GM23338 (cell line): ENCODE results near the gene VSIG4. TPM values are rescaled to one million over a fixed set of nuclear protein-coding genes. Genes with fewer than 3 reads are reported as not detected.

ENCODE experiments used
- ATAC-seq: fragments of 200-7000 bp; cut with Tn5 transposase; 3 replicates; pipeline ENCODE4 v1.9.1; 2020
- DNase-seq: peaks from one replicate; pipeline ENCODE4 v3.0.0-alpha.2; 2015; ENCODE audit warnings: low spot score
- H2AFZ ChIP-seq: fragments of 200-600 bp; sonication (generic); 2 replicates; pipeline ENCODE4 v1.8.0; 2016; ENCODE audit warnings: antibody characterized with exemption, mild to moderate bottlenecking, moderate library complexity
- H3F3A ChIP-seq: fragments of 200-600 bp; sonication (generic); replicated peaks from 2 replicates; pipeline ENCODE4 v1.8.0; 2017; ENCODE audit warnings: antibody characterized with exemption, mixed run types, low read depth
- H3K27ac ChIP-seq: fragments of 200-600 bp; sonication (generic); 2 replicates; pipeline ENCODE4 v1.6.1; 2016; ENCODE audit warnings: low read depth
- H3K27me3 ChIP-seq: fragments of 200-600 bp; sonication (generic); 2 replicates; pipeline ENCODE4 v1.8.0; 2016; ENCODE audit warnings: mild to moderate bottlenecking, mixed run types, moderate library complexity; ENCODE audit not compliant: insufficient read depth
- H3K36me3 ChIP-seq: fragments of 200-600 bp; sonication (generic); 2 replicates; pipeline ENCODE4 v1.8.0; 2016; ENCODE audit warnings: mild to moderate bottlenecking; ENCODE audit not compliant: insufficient read depth
- H3K4me1 ChIP-seq: fragments of 200-600 bp; sonication (generic); 2 replicates; pipeline ENCODE4 v1.8.0; 2016; ENCODE audit warnings: mild to moderate bottlenecking, moderate library complexity; ENCODE audit not compliant: insufficient read depth
- H3K4me2 ChIP-seq: fragments of 200-600 bp; sonication (generic); 2 replicates; pipeline ENCODE4 v1.7.1; 2017; ENCODE audit warnings: mixed run types
- H3K4me3 ChIP-seq: fragments of 200-600 bp; sonication (generic); 2 replicates; pipeline ENCODE4 v1.6.1; 2016; ENCODE audit warnings: mixed run types
- H3K79me2 ChIP-seq: fragments of 200-600 bp; sonication (generic); replicated peaks from 2 replicates; pipeline ENCODE4 v1.8.0; 2017; ENCODE audit warnings: mild to moderate bottlenecking; ENCODE audit not compliant: insufficient read depth
- H3K9me2 ChIP-seq: fragments of 200-600 bp; sonication (generic); 2 replicates; pipeline ENCODE4 v1.8.0; 2017; ENCODE audit not compliant: insufficient read depth
- H4K20me1 ChIP-seq: fragments of 200-600 bp; sonication (generic); replicated peaks from 2 replicates; pipeline ENCODE4 v1.8.0; 2017; ENCODE audit warnings: mild to moderate bottlenecking; ENCODE audit not compliant: insufficient read depth
- H3K27ac Mint-ChIP-seq: 2 replicates; pipeline ENCODE4 v1.8.0; 2020; ENCODE audit warnings: inconsistent platforms, mild to moderate bottlenecking, moderate library complexity, mixed read lengths
- H3K27me3 Mint-ChIP-seq: 3 replicates; pipeline ENCODE4 v1.8.0; 2022; ENCODE audit warnings: low read depth, mild to moderate bottlenecking, moderate library complexity, mixed read lengths, inconsistent platforms; ENCODE audit not compliant: insufficient read depth, poor library complexity
- H3K36me3 Mint-ChIP-seq: 3 replicates; pipeline ENCODE4 v1.8.0; 2021; ENCODE audit warnings: low read depth, mild to moderate bottlenecking, inconsistent platforms, moderate library complexity, mixed read lengths
- H3K4me1 Mint-ChIP-seq: 3 replicates; pipeline ENCODE4 v1.8.0; 2020; ENCODE audit warnings: mild to moderate bottlenecking, inconsistent platforms, mixed read lengths
- H3K4me3 Mint-ChIP-seq: 3 replicates; pipeline ENCODE4 v1.8.0; 2021; ENCODE audit warnings: moderate library complexity, mild to moderate bottlenecking, inconsistent platforms, mixed read lengths
- H3K9me3 Mint-ChIP-seq: 3 replicates; pipeline ENCODE4 v1.8.0; 2020; ENCODE audit warnings: moderate library complexity, mild to moderate bottlenecking, inconsistent platforms, mixed read lengths
- CREB1 ChIP-seq: fragments of 250-450 bp; sonication (Bioruptor Pico); IDR thresholded peaks from 2 replicates; pipeline ENCODE4 v1.5.0; 2020; ENCODE audit warnings: low read depth, mild to moderate bottlenecking, moderate library complexity
- EZH2phosphoT487 ChIP-seq: fragments of 200-600 bp; sonication (generic); IDR thresholded peaks from one replicate; pipeline ENCODE4 v1.8.1; 2018; ENCODE audit warnings: antibody characterized with exemption; ENCODE audit not compliant: unreplicated experiment
- NANOG ChIP-seq: IDR thresholded peaks from 2 replicates; pipeline ENCODE4 v1.6.1; 2016; ENCODE audit warnings: antibody characterized with exemption, borderline replicate concordance
- POLR2AphosphoS5 ChIP-seq: IDR thresholded peaks from 2 replicates; pipeline ENCODE4 v1.6.1; 2016; ENCODE audit warnings: antibody characterized with exemption, low read depth
- ZNF114 ChIP-seq: fragments of 250-450 bp; sonication (Bioruptor Pico); IDR thresholded peaks from 2 replicates; pipeline ENCODE4 v1.5.0; 2020; ENCODE audit warnings: mild to moderate bottlenecking, moderate library complexity
- ZNF331 ChIP-seq: fragments of 250-450 bp; sonication (Bioruptor Pico); IDR thresholded peaks from 2 replicates; pipeline ENCODE4 v1.5.0; 2020; ENCODE audit warnings: low read depth, mild to moderate bottlenecking, moderate library complexity
- polyA plus RNA-seq: library from polyadenylated mRNA; unstranded; fragments of >200 nt; fragmentation: Nextera tagmentation; extraction: Ambion mirVana; gene quantifications from 2 replicates; pipeline ENCODE4 v1.2.1, GENCODE V29; 2016
- total RNA-seq: library from RNA; depleted of rRNA; stranded (reverse); fragments of >200 nt; shearing (Covaris generic); gene quantifications from 2 replicates; pipeline ENCODE4 v1.2.3, GENCODE V29; 2014
- TF ChIP-seq, protein P1 (sequence below): fragments of 250-450 bp; sonication (Bioruptor Pico); IDR thresholded peaks from 2 replicates; pipeline ENCODE4 v1.5.0; 2020; ENCODE audit warnings: mild to moderate bottlenecking, moderate library complexity
- TF ChIP-seq, protein P2 (sequence below): IDR thresholded peaks from one replicate; pipeline ENCODE4 v1.6.1; 2018; ENCODE audit warnings: antibody characterized with exemption; ENCODE audit not compliant: unreplicated experiment
- TF ChIP-seq, protein P3 (sequence below), 2 experiments: fragments of 200-600 bp in 1 of 2; sonication (generic) in 1 of 2; conservative IDR thresholded peaks; 2 replicates each; pipeline versions ENCODE4 v1.5.1 to v1.6.1; 2016 to 2017; ENCODE audit warnings: antibody characterized with exemption in 2 of 2, low read depth in 2 of 2, mild to moderate bottlenecking in 2 of 2, moderate library complexity in 1 of 2
- TF ChIP-seq, protein P4 (sequence below): IDR thresholded peaks from 2 replicates; pipeline ENCODE4 v1.6.1; 2016; ENCODE audit warnings: antibody characterized with exemption

Gene VSIG4
- total and polyA plus RNA-seq, 2 experiments from 2014 or later: not detected

DNA sequence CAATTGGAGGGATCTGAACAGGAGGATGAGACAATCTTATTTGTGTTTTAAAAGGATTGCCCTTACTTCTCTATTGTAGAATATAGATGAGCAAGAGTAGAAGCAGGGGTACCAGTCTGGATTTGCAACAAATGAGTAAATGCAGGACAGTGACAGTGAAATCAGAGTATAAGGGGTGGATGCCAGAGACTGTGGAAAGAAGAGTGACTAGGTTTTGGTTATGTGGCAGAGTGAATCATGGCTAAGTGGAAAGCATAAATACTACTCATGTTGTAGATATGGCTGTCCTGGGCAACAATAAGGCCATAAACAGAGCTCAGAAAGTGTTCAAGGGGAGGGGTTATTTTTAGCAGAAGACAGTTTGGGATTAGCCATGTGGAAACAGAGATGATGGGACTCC is 6.0 kb upstream of the VSIG4 start:
- Mint-ChIP-seq H3K36me3 (no peaks in the 10 kb centered on the region), H3K9me3 (no peaks in the 10 kb centered on the region; the same call in 2 of the 3 replicates), H3K27me3 (peaks cover 2% of the 10 kb centered on the region), H3K4me3 (no peak overlapping the region), H3K27ac (no peak overlapping the region), H3K4me1 (no peaks in the 10 kb centered on the region)
- no peaks in the 10 kb centered on the region for H4K20me1 ChIP-seq
- H3K4me2 ChIP-seq: no peak overlapping the region
- H3K27ac ChIP-seq: no peak overlapping the region
- H3K9me2 ChIP-seq: no peaks in the 10 kb centered on the region
- no peak for ATAC-seq
- no peak for TF ChIP-seq EZH2phosphoT487
- TF ChIP-seq CREB1 (CRISPR knock-in tag): no peak
- no peak for TF ChIP-seq ZNF331 (CRISPR knock-in tag)
- TF ChIP-seq, protein P1, sequence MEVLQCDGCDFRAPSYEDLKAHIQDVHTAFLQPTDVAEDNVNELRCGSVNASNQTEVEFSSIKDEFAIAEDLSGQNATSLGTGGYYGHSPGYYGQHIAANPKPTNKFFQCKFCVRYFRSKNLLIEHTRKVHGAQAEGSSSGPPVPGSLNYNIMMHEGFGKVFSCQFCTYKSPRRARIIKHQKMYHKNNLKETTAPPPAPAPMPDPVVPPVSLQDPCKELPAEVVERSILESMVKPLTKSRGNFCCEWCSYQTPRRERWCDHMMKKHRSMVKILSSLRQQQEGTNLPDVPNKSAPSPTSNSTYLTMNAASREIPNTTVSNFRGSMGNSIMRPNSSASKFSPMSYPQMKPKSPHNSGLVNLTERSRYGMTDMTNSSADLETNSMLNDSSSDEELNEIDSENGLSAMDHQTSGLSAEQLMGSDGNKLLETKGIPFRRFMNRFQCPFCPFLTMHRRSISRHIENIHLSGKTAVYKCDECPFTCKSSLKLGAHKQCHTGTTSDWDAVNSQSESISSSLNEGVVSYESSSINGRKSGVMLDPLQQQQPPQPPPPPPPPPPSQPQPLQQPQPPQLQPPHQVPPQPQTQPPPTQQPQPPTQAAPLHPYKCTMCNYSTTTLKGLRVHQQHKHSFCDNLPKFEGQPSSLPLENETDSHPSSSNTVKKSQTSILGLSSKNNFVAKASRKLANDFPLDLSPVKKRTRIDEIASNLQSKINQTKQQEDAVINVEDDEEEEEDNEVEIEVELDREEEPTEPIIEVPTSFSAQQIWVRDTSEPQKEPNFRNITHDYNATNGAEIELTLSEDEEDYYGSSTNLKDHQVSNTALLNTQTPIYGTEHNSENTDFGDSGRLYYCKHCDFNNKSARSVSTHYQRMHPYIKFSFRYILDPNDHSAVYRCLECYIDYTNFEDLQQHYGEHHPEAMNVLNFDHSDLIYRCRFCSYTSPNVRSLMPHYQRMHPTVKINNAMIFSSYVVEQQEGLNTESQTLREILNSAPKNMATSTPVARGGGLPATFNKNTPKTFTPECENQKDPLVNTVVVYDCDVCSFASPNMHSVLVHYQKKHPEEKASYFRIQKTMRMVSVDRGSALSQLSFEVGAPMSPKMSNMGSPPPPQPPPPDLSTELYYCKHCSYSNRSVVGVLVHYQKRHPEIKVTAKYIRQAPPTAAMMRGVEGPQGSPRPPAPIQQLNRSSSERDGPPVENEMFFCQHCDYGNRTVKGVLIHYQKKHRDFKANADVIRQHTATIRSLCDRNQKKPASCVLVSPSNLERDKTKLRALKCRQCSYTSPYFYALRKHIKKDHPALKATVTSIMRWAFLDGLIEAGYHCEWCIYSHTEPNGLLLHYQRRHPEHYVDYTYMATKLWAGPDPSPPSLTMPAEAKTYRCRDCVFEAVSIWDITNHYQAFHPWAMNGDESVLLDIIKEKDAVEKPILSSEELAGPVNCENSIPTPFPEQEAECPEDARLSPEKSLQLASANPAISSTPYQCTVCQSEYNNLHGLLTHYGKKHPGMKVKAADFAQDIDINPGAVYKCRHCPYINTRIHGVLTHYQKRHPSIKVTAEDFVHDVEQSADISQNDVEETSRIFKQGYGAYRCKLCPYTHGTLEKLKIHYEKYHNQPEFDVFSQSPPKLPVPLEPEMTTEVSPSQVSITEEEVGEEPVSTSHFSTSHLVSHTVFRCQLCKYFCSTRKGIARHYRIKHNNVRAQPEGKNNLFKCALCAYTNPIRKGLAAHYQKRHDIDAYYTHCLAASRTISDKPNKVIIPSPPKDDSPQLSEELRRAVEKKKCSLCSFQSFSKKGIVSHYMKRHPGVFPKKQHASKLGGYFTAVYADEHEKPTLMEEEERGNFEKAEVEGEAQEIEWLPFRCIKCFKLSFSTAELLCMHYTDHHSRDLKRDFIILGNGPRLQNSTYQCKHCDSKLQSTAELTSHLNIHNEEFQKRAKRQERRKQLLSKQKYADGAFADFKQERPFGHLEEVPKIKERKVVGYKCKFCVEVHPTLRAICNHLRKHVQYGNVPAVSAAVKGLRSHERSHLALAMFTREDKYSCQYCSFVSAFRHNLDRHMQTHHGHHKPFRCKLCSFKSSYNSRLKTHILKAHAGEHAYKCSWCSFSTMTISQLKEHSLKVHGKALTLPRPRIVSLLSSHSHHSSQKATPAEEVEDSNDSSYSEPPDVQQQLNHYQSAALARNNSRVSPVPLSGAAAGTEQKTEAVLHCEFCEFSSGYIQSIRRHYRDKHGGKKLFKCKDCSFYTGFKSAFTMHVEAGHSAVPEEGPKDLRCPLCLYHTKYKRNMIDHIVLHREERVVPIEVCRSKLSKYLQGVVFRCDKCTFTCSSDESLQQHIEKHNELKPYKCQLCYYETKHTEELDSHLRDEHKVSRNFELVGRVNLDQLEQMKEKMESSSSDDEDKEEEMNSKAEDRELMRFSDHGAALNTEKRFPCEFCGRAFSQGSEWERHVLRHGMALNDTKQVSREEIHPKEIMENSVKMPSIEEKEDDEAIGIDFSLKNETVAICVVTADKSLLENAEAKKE (CRISPR knock-in tag): no peak
- no peak for TF ChIP-seq ZNF114 (CRISPR knock-in tag)
- TF ChIP-seq, protein P2, sequence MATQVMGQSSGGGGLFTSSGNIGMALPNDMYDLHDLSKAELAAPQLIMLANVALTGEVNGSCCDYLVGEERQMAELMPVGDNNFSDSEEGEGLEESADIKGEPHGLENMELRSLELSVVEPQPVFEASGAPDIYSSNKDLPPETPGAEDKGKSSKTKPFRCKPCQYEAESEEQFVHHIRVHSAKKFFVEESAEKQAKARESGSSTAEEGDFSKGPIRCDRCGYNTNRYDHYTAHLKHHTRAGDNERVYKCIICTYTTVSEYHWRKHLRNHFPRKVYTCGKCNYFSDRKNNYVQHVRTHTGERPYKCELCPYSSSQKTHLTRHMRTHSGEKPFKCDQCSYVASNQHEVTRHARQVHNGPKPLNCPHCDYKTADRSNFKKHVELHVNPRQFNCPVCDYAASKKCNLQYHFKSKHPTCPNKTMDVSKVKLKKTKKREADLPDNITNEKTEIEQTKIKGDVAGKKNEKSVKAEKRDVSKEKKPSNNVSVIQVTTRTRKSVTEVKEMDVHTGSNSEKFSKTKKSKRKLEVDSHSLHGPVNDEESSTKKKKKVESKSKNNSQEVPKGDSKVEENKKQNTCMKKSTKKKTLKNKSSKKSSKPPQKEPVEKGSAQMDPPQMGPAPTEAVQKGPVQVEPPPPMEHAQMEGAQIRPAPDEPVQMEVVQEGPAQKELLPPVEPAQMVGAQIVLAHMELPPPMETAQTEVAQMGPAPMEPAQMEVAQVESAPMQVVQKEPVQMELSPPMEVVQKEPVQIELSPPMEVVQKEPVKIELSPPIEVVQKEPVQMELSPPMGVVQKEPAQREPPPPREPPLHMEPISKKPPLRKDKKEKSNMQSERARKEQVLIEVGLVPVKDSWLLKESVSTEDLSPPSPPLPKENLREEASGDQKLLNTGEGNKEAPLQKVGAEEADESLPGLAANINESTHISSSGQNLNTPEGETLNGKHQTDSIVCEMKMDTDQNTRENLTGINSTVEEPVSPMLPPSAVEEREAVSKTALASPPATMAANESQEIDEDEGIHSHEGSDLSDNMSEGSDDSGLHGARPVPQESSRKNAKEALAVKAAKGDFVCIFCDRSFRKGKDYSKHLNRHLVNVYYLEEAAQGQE: no peak
- TF ChIP-seq POLR2AphosphoS5: no peak
- TF ChIP-seq, protein P3, sequence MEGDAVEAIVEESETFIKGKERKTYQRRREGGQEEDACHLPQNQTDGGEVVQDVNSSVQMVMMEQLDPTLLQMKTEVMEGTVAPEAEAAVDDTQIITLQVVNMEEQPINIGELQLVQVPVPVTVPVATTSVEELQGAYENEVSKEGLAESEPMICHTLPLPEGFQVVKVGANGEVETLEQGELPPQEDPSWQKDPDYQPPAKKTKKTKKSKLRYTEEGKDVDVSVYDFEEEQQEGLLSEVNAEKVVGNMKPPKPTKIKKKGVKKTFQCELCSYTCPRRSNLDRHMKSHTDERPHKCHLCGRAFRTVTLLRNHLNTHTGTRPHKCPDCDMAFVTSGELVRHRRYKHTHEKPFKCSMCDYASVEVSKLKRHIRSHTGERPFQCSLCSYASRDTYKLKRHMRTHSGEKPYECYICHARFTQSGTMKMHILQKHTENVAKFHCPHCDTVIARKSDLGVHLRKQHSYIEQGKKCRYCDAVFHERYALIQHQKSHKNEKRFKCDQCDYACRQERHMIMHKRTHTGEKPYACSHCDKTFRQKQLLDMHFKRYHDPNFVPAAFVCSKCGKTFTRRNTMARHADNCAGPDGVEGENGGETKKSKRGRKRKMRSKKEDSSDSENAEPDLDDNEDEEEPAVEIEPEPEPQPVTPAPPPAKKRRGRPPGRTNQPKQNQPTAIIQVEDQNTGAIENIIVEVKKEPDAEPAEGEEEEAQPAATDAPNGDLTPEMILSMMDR (conservative IDR thresholded peaks at IDR 0.05; ENCODE audit: low read depth in 2 of 2): no peak
- TF ChIP-seq NANOG: no peak
- TF ChIP-seq, protein P4, sequence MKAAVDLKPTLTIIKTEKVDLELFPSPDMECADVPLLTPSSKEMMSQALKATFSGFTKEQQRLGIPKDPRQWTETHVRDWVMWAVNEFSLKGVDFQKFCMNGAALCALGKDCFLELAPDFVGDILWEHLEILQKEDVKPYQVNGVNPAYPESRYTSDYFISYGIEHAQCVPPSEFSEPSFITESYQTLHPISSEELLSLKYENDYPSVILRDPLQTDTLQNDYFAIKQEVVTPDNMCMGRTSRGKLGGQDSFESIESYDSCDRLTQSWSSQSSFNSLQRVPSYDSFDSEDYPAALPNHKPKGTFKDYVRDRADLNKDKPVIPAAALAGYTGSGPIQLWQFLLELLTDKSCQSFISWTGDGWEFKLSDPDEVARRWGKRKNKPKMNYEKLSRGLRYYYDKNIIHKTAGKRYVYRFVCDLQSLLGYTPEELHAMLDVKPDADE: no peak
- H3K27me3 ChIP-seq: no peaks in the 10 kb centered on the region
- H3K79me2 ChIP-seq: no peaks in the 10 kb centered on the region
- H3K4me3 ChIP-seq: no peak overlapping the region
- H3K4me1 ChIP-seq: no peaks in the 10 kb centered on the region
- no peaks in the 10 kb centered on the region for H3K36me3 ChIP-seq
- no peak overlapping the region for H2AFZ ChIP-seq
- DNase-seq: no peak
- H3F3A ChIP-seq: no peaks in the 10 kb centered on the region
